GM11168 (cell line): ENCODE measurements around the gene AMPD3.
"Not testable (repeated sequence)": the region's sequence is repeated elsewhere in the genome, so short reads cannot be mapped to it uniquely, and the experiment has no call there.

Source experiments
- in situ Hi-C: fragments of 300-500 bp; cut with MboI; formaldehyde crosslinking; loops from one replicate; pipeline ENCODE4 v1.12.0; 2022; ENCODE audit warnings: low sequenced_read_pairs; ENCODE audit not compliant: unreplicated experiment

Gene AMPD3

GRCh38 chr11:10432971-10433370 is 22.1 kb upstream of the AMPD3 start:
- in situ Hi-C loops = no loop called here

- in situ Hi-C loops = no loop called here
These were observed 18.8 kb upstream of the AMPD3 start for GRCh38 chr11:10436224-10436623.

- in situ Hi-C loops = not testable (repeated sequence)
These were observed 18.4 kb upstream of the AMPD3 start for GRCh38 chr11:10436683-10437082.

- in situ Hi-C loops = no loop called here
These were observed 16.6 kb upstream of the AMPD3 start for GRCh38 chr11:10438458-10438857.

DNA sequence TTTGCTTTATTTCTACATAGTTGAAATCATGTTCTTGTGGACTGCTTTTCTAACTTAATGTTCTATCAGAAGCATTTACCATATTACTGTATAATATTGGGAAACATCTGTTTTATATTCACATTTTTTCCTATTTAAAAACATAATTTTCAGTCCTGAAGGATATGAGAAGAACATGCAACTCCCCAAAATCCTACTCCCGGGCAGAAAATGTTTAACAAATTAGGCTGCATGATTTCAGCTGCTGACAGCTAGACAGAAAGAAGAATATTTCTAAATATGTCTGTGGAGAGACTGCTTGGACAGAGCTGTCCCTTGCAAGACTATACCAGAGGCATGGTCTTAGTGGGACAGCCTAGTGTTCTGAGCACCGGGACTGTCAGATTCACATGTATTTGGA is 15.7 kb upstream of the AMPD3 start:
- in situ Hi-C loops = no loop called here

- in situ Hi-C loops = no loop called here
These were observed 15.1 kb upstream of the AMPD3 start for GRCh38 chr11:10439924-10440323.

- in situ Hi-C loops = no loop called here
These were observed 14.7 kb upstream of the AMPD3 start for GRCh38 chr11:10440401-10440800.

GRCh38 chr11:10441091-10441490 is 14.0 kb upstream of the AMPD3 start:
- in situ Hi-C loops = no loop called here

DNA sequence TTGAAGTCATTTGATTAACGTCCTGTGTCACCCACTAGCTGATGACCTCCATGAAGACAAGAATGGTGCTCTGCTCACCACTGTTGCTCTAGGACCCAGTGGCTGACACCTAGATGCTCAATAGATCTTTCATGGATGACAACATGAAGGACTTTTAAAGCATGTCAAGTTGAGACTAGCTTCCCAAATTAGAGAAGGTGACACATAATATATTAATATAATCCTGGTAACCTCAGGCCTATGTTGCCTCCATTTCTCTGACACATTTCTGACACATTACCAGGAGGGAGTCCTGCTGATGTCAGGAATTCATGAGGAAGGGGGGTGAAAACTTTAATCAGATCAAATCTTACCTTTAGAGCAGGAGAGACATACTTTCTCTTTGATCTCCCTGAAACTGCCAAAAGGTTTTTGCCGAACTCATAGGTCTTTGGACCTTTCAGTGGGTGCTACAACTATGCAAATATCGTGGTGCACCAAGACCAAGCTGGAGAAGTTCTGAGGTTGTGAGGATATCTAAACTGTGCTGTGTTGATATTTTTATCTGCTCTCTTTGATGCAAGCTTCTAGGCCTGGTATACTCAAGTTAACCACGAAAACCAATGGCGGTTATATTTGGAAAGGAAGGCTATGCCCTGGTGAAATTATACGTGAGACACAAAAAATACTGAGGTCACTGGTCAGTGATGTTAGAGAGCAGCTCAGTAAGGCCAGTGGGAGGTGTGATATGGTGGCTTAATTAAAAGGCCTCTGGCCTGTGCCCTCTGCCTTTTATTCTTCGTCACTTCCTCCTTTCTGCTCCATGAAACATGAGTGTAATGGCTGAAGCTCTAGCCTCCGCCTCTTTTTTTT is 13.2 kb upstream of the AMPD3 start:
- in situ Hi-C loops = no loop called here

- in situ Hi-C loops = no loop called here
These were observed 11.9 kb upstream of the AMPD3 start for GRCh38 chr11:10443152-10443551.

GRCh38 chr11:10443721-10444235 is 11.3 kb upstream of the AMPD3 start:
- in situ Hi-C loops = no loop called here

DNA sequence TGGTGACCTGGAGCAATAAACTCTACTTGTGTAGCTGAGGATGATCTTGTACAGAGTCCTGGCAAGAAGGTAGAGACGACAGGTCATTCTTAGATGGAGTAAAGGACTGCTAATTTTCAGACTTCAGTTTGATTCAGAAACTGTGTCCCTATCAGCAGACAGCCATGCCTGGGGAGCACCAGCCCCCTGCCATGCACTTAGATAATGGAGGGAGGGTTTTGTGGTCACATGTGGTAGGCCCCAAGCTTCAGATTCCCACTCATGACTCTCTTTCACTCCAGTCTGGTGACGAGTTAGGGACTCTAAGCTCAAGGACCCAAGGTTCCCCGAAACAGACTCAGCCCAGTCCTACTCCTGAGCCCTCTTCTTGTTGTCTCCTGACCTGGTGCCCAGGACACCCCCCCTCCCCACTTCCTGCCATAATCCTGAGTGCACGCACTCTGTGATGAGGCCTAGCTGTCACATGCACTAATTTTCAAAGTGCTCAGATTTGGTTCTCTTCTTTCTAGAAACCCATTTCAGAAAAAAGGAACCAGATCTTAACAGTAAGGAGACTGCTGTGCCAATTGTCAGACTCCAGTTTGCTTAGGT is 10.2 kb upstream of the AMPD3 start:
- in situ Hi-C loops = no loop called here

DNA sequence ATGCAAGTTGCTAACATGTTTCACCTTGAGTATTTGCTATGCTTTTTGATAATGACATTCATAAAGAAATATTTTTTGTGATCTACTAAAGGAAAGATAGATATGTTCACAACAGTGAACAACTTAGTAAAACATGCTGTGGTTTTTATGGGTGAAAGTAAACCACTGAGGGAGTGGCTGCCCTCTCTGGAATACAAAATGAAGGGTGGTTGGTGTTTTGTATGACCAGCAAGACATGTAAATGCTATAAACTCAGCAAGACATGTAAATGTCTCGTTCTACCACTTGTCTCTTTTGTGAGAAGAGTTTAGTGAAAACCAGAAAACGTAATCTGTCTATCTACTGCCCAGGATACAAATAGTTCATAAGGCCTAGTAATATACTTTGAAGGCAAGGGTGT is 7.6 kb upstream of the AMPD3 start:
- in situ Hi-C loops = no loop called here

GRCh38 chr11:10450462-10451425 is 4.3 kb upstream of the AMPD3 start:
- in situ Hi-C loops = no loop called here

DNA sequence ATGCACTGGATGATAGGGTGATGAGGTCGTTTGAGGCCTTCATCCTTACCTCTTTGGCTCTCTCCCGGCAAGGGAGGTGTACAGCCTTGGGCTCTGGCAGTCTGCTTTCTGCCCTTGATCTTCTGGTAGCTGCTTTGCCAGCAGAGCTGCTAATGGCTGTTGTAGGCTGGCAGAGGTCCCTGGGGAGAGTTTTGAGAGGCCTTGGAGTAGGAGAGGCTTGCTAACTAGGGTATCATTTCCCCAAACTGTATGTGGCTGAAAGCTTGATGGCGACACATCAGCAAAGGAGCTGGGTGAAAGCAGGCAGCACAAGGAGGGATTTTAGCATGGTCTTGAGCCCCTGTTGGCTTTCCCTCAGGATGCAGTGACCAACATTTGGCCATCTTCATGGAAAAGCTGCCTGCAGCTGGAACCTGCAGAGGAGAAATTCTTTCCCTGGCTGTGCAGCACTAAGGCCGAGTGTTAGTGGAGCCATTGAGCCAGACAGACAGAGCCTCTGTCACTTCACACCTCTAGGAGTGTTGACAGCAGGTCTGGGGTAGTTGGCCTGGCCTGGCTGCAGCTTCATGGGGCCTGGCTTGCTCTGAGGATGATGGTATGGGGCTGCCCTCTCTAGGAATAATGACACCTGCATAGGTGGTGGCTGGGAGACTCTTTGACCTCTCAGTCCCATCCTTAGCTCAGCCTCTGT is 3.5 kb upstream of the AMPD3 start:
- in situ Hi-C loops = no loop called here

- in situ Hi-C loops = no loop called here
These were observed 2.8 kb upstream of the AMPD3 start for GRCh38 chr11:10452211-10452767.

DNA sequence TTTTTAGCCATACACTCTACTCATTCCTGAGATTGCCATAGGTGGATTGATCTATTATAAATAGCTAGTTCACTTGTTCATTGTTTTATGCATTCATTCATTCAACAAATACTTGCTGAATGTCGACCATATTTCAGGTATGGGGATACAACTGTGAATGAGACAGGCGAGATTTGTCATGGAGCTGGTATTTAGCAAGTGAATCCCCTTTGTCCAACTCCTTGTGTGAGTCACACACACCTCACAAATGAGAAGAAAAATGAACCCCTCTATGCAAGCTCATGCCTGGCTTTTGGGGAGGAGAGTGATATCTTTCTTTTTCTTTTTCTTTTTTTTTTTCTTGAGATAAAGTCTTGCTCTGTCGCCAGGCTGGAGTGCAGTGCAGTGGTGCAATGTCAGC is 1.8 kb upstream of the AMPD3 start:
- in situ Hi-C loops = no loop called here

DNA sequence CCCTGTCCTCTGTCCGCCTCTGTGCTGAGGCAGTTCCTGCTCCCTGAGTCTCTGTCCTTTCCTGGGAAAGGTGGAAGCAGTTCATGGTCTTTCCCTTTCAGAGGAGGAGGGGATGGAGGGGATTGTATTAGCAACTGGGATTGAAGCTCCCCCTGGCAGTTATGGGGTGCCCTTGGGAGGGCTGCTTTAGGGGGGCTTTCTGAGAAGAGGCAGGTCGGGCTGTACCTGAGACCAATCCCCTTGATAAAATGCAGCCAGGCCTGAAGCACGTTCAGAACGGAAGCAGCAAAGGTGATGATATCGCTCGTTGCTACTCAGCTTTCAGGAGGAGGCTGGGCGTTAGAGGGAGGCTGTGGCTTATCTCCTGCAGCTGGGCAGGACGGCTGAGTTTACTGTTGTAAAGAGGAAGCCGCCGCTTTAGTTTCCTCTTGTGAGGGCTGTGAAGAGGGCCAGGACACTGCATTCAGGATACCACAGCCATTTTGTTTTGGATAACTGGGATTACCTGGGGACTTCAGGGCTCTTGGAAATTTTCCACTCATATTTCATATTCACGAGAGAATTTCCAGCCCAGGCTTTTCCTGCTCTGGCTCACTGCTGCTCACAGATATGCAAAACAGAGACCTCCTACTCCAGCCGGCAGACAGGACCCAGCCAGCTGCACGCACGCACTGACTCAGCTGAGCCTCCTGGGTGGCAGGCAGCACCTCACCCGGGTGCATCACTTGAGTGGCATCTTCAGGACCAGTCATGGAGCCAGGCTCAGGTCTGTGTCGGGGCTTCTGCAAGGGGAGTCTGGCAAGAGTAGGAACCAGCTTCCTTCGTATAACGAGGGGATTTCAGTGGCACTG is 798 bp downstream of the AMPD3 start:
- in situ Hi-C loops = no loop called here

GRCh38 chr11:10456519-10456918 is 1.5 kb downstream of the AMPD3 start:
- in situ Hi-C loops = no loop called here
